ACHN (cell line): ENCODE results near the gene SLC4A1.

Source experiments
- DNase-seq: peaks from one replicate; pipeline ENCODE4 v3.0.0-alpha.2; 2015
- in situ Hi-C: cut with HindIII; loops from 2 replicates; pipeline ENCODE4 v1.10.0; 2017; ENCODE audit warnings: low sequenced_read_pairs, low pct_ligation_motif_present, low pct_unique_long_range_greater_than_20kb

SLC4A1 gene

DNA sequence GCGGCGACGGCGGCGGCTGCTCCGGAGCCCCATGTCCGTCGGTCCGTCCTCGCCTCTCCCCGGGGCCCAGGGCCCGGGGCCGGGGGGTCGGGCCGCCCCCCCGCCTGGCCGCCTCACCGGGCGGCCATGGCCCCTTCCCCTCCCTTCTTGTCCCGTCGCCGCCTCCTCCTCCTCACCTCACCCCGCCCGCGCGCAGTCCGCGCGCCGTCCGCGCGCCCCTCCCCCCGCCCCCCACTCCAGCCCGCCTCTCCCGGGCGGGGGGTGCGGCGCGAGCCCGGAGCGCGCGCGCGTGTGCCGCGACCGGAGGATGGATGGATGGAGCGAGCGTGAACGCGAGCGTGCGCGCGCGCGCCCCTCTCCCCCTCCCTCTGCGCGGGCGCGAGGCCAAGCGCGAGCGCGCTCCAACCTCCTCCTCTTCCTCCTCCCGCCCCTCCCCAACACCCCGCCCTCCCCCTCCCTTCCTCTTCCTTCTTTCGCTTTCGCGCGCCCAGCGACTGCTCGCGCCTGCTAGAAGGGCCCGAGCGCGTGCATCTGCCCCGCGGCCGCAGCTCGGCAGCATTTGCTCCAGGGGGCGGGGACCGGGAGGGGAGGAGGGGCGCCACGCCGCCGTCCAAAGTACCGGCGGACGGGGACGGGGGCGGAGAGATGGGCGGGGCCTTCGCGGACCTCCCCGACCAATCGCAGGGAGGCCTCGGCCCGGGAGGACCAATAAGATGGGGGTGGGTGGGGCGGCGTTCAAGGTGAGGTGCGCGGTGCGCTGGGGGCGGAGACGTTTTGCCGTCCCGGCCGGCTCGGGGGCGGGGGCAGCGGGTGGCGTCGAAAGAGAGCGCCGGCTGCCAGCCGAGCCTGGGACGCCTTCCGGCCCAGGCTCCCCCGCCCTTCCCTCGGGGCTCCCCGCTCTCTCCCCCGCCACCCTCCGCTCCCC lies 68.1 kb downstream of the SLC4A1 start, which contains the start of gene ATXN7L3:
TSS of gene ATXN7L3 (minus strand) at position 332 of the 925 bp plus-strand sequence. CDS start 1,814 bp downstream, outside the sequence.
- in situ Hi-C loops, result loop anchor here (10.0 kb wide), 1 partner anchor 125 kb away; the partner anchor contains the start of gene SLC25A39
- DNase-seq, result peak; percentile 98

DNA sequence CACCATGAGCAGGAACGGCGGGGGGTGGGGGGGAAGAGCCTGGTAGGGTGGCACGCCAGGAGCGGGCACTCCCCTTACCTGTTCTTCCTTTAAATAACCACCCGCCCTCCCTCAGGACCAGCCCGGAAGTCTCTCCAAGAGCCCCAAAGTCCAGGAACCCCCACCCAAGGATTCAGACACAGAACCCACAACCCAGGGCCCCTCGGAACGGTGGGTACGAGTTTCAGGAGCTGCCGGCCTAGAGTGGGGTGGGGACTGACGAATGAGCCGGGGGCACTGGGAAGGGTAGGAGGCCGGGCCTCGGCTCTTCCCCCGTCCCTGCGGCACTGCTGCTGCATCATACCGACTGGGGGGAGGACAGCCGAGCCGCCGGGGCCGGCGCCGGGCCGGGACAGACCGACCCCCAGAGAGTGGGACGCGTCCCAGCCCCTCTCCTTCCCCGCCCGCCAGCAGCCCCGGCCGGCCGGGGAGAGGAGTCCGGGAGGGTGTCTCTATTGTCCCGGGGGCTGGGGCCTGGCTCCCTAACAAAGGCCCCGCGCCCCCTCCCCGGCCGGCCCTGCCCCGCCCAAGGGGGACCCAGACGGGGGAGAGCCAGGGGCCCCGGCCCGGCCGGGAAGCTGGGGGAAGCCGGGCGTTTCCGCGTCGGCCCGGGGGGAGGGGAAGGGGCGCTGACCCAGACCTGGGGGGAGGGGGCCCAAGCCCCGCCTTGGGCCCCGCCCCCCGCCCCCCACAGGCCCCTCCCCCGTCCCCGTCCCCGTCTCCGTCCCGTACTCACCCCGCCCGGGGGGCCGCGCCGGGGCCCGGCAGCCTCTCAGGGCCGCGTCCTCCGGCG lies 69.0 kb downstream of the SLC4A1 start:
- in situ Hi-C loops, result no loop called here
- DNase-seq, result peak; percentile 60
